Adrenal gland (tissue), 12 donors: ENCODE results near the gene SOCS2. TPM values are rescaled to one million over a fixed set of nuclear protein-coding genes. Genes with fewer than 3 reads are reported as not detected.

Experiments
- DNase-seq, 7 donors: peaks; one replicate each; pipeline ENCODE4 v3.0.0-alpha.2; 2019 to 2020
- H3K27ac ChIP-seq, 5 donors: fragments of 200-600 bp; sonication (generic) in 4 of 5; 1 replicate in 3 of 5; 2 replicates in 2 of 5; pipeline versions ENCODE4 v1.5.1 to v1.8.0; 2016 to 2020; ENCODE audit warnings: mild to moderate bottlenecking in 1 of 5
- H3K27me3 ChIP-seq: fragments of 200-600 bp; 2 replicates; pipeline ENCODE4 v1.8.0; 2021
- H3K36me3 ChIP-seq, 2 donors: fragments of 200-600 bp; replicated peaks in 1 of 2; 1 replicate in 1 of 2; 2 replicates in 1 of 2; pipeline versions ENCODE4 v1.5.1 to v1.8.0; 2018 to 2022
- H3K4me1 ChIP-seq, 2 donors: fragments of 200-600 bp; replicated peaks in 1 of 2; 1 replicate in 1 of 2; 2 replicates in 1 of 2; pipeline versions ENCODE4 v1.5.1 to v1.8.0; 2018 to 2021
- H3K4me3 ChIP-seq, 4 donors: fragments of 200-600 bp; sonication (generic) in 3 of 4; one replicate each; pipeline ENCODE4 v1.5.1; 2016 to 2018
- H3K9me3 ChIP-seq, 3 donors: fragments of 200-600 bp; sonication (generic) in 1 of 3; replicated peaks in 1 of 3; 1 replicate in 2 of 3; 2 replicates in 1 of 3; pipeline versions ENCODE4 v1.5.1 to v1.8.0; 2016 to 2021
- CTCF ChIP-seq, 6 experiments: fragments of 450-650 bp in 4 of 6; fragments of 200-600 bp in 2 of 6; sonication (generic) in 1 of 6; IDR thresholded peaks; 1 replicate in 5 of 6; 2 replicates in 1 of 6; pipeline versions ENCODE4 v1.5.1 to v1.8.0; 2016 to 2021; ENCODE audit warnings: antibody characterized with exemption in 6 of 6, mild to moderate bottlenecking in 2 of 6, moderate library complexity in 1 of 6
- POLR2A ChIP-seq, 2 donors: fragments of 450-650 bp; IDR thresholded peaks; one replicate each; pipeline ENCODE4 v1.6.1; 2017; ENCODE audit warnings: antibody characterized with exemption in 2 of 2, mild to moderate bottlenecking in 2 of 2, moderate library complexity in 1 of 2
- WGBS, 4 donors: extraction: QIAGEN DNeasy Blood & Tissue Kit in 2 of 4; methylation state at CpG; one replicate each; pipeline versions ENCODE4 v1.1.5 to v1.1.7; 2013 to 2017; 5-methylcytosine and 5-hydroxymethylcytosine counted together
- intact Hi-C, 2 donors: fragments of 100-400 bp; cut with DNase I; formaldehyde crosslinking; loops; one replicate each; pipeline versions ENCODE4 v1.14.1 to v1.15.0; 2022 to 2023
- polyA plus RNA-seq, 3 donors: library from polyadenylated mRNA; stranded (reverse); fragments of 200-250 nt in 2 of 3; fragments of 350-450 nt in 1 of 3; fragmentation: Illumina TruSeq in 1 of 3; extraction: RNeasy Lipid Tissue Mini Kit (QIAGEN cat#74804) in 1 of 3; gene quantifications; one replicate each; pipeline ENCODE4 v1.2.3, GENCODE V29; 2013 to 2014
- total RNA-seq, 9 donors: library from RNA; depleted of rRNA in 4 of 9; stranded (reverse); fragments of >200 nt in 4 of 9; fragments of 120-200 nt in 1 of 9; fragmentation: NEBNext Ultra II Directional in 1 of 9; extraction: Animal tissue kit (Norgen Biotek cat#: 25700) in 1 of 9; gene quantifications; one replicate each; pipeline versions ENCODE4 v1.1.0 to v1.2.4, GENCODE V29; 2013 to 2023
- donor health status: healthy with polysubstance abuse.
- donor health status: Bipolar disorder and iron deficiency.
- donor health status: DM: yes; HTN: yes; CAD: no.
- donor health status: DM: no; HTN: no; CAD: no.
- donor health status: DM: no; HTN: no; CAD: no.
- donor health status: DM: yes; HTN: yes; CAD: no.

SOCS2 gene
- total and polyA plus RNA-seq, 12 donors: 28.2 to 66.4 (median 43.6) TPM

GRCh38 chr12:93612776-93613175 is 40.3 kb downstream of the SOCS2 start:
- H3K27ac ChIP-seq: no peak overlapping the region
- no peaks in the 10 kb centered on the region for H3K36me3 ChIP-seq
- TF ChIP-seq CTCF (IDR thresholded peaks at IDR 0.05) (no peak), POLR2A (IDR thresholded peaks at IDR 0.05) (no peak)
- H3K9me3 ChIP-seq: no peaks in the 10 kb centered on the region
- H3K4me3 ChIP-seq: no peak overlapping the region
- no peak for DNase-seq
- no peaks in the 10 kb centered on the region for H3K27me3 ChIP-seq
- intact Hi-C loops: no loop called here
- 59 to 68% (median 63%) methylated on average over 4 of the region's 4 CpGs for WGBS, 4 donors
- H3K4me1 ChIP-seq: no peaks in the 10 kb centered on the region

GRCh38 chr12:93614917-93615596 is 42.6 kb downstream of the SOCS2 start:
- no peak for TF ChIP-seq CTCF (IDR thresholded peaks at IDR 0.05)
- Histone ChIP-seq H3K27ac (no peak overlapping the region), H3K4me3 (no peak overlapping the region), H3K36me3 (no peaks in the 10 kb centered on the region), H3K4me1 (no peaks in the 10 kb centered on the region), H3K27me3 (no peaks in the 10 kb centered on the region), H3K9me3 (no peaks in the 10 kb centered on the region)
- 84 to 100% (median 94%) methylated on average over 2 of the region's 2 CpGs for WGBS, 4 donors
- DNase-seq: no peak
- intact Hi-C loops: no loop called here

GRCh38 chr12:93616584-93617101 is 44.2 kb downstream of the SOCS2 start:
- WGBS, 4 donors: 77 to 79% (median 78%) methylated on average over 8 of the region's 8 CpGs
- DNase-seq: no peak
- TF ChIP-seq CTCF (IDR thresholded peaks at IDR 0.05): no peak
- TF ChIP-seq POLR2A (IDR thresholded peaks at IDR 0.05): no peak
- no peaks in the 10 kb centered on the region for H3K27me3 ChIP-seq
- no peaks in the 10 kb centered on the region for H3K36me3 ChIP-seq
- no peaks in the 10 kb centered on the region for H3K9me3 ChIP-seq
- H3K4me3 ChIP-seq: no peak overlapping the region
- H3K27ac ChIP-seq: no peak overlapping the region
- no peaks in the 10 kb centered on the region for H3K4me1 ChIP-seq
- intact Hi-C loops: no loop called here

- no peak for DNase-seq
- H3K4me1 ChIP-seq: no peaks in the 10 kb centered on the region
- no peaks in the 10 kb centered on the region for H3K9me3 ChIP-seq
- H3K27me3 ChIP-seq: no peaks in the 10 kb centered on the region
- no peak overlapping the region for H3K4me3 ChIP-seq
- TF ChIP-seq CTCF (IDR thresholded peaks at IDR 0.05) (no peak), POLR2A (IDR thresholded peaks at IDR 0.05) (no peak)
- no peaks in the 10 kb centered on the region for H3K36me3 ChIP-seq
- 90 to 94% (median 92%) methylated on average over 8 of the region's 8 CpGs for whole genome bisulfite sequencing, 4 donors
- intact Hi-C loops: no loop called here
- no peak overlapping the region for H3K27ac ChIP-seq
Measured at GRCh38 chr12:93618891-93619410, 46.5 kb downstream of the SOCS2 start.
